ENCODE data around the gene LEMD1.

DNA sequence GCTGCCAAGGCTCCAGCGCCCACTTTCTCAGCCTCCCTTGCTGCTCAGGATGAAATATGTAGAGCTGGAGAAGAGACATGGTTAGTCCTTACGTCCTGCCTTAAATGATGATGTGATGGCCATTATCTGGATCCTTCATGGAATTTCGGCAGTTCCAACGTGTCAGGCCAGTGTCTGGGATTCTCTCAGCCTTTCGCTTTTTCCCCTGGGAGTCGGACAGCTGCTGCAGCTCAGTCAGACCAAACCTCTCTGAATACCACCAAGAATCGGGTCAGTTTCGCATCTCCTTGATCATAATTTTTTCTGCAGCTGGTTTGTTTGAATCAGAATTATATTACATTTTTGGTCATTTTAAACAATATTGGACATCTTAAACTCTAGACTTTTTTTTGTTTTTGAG, 42.8 kb downstream of the LEMD1 start:
- TF ChIP-seq, protein P1, sequence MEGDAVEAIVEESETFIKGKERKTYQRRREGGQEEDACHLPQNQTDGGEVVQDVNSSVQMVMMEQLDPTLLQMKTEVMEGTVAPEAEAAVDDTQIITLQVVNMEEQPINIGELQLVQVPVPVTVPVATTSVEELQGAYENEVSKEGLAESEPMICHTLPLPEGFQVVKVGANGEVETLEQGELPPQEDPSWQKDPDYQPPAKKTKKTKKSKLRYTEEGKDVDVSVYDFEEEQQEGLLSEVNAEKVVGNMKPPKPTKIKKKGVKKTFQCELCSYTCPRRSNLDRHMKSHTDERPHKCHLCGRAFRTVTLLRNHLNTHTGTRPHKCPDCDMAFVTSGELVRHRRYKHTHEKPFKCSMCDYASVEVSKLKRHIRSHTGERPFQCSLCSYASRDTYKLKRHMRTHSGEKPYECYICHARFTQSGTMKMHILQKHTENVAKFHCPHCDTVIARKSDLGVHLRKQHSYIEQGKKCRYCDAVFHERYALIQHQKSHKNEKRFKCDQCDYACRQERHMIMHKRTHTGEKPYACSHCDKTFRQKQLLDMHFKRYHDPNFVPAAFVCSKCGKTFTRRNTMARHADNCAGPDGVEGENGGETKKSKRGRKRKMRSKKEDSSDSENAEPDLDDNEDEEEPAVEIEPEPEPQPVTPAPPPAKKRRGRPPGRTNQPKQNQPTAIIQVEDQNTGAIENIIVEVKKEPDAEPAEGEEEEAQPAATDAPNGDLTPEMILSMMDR (IDR thresholded peaks at IDR 0.05): no peak
- TF ChIP-seq POLR2A (IDR thresholded peaks at IDR 0.05): no peak

All from prostate gland (tissue), 2 donors.